ENCODE results near the gene KRTAP10-6. TPM values are rescaled to one million over a fixed set of nuclear protein-coding genes. Genes with fewer than 3 reads are reported as not detected.

KRTAP10-6 gene
- total RNA-seq, 4 donors from 2014 or later, result not detected

- Histone ChIP-seq H3K27me3 (no peaks in the 10 kb centered on the region), H3K36me3 (no peaks in the 10 kb centered on the region), H3K4me3 (no peak within 1 kb of the TSS), H3K27ac (no peak within 1 kb of the TSS), H3K4me1 (no peaks in the 10 kb centered on the region), H3K9me3 (peaks cover 0 to under 1% of the 10 kb centered on the region in 2 donors)
- TF ChIP-seq POLR2A (IDR thresholded peaks at IDR 0.05), result no peak
- no peak for TF ChIP-seq CTCF (IDR thresholded peaks at IDR 0.05)
- intact Hi-C loops (cut with DNase I; ENCODE audit: low total_unique reads), result no loop called here
- DNase-seq, result no peak
Measured at GRCh38 chr21:44637018-44637850, 44.9 kb upstream of the KRTAP10-6 start, which contains the start of gene KRTAP10-10. KRTAP10-10 (plus strand) TSS chr21:44637356; CDS start chr21:44637418, 62 bp downstream.

DNA sequence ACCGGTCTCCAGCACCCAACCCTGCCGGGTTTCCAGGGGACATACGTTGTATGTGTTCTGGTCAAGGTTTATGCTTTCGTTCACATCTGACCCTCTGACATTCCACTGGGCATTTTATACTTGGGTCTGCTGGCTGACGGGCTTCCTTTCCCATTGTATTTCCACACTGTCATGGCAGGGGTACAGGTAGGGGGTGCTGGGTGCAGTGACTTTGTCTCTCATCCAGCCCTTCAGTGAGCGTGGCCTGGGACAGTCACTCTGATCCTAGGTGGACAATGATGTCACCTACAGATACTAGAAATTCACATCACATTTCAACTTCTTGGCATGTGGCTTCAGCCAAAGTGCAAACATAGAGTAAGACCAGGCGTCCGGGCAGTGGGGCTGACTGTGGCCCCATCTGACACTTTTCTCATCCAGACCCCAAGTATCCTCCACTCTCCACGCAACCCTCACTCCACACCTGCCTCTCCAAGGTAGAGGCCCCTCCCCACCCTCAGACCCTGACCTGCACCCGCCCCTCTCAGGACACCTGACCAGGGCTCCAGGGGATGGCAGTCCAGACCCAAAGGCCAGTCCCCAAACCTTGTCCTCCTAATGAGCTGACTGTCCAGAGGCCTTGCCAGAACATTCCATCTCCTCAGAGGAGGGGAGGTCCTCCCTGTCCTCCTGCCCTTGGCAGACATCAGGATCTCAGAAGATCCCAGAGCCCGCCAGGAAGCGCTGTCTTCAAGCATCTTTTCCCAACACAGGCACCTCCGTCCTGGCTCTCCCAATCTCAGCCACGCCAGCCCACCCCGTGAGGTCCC, 44.1 kb upstream of the KRTAP10-6 start:
- no peaks in the 10 kb centered on the region for H3K27me3 ChIP-seq
- H3K36me3 ChIP-seq, result no peaks in the 10 kb centered on the region
- intact Hi-C loops (cut with DNase I; ENCODE audit: low total_unique reads), result no loop called here
- no peaks in the 10 kb centered on the region for H3K4me1 ChIP-seq
- TF ChIP-seq POLR2A (IDR thresholded peaks at IDR 0.05) (no peak), CTCF (IDR thresholded peaks at IDR 0.05) (no peak)
- H3K27ac ChIP-seq, result no peak overlapping the region
- H3K4me3 ChIP-seq, result no peak overlapping the region
- no peak for DNase-seq
- H3K9me3 ChIP-seq, result peaks cover 0 to 8% of the 10 kb centered on the region in 2 donors

DNA sequence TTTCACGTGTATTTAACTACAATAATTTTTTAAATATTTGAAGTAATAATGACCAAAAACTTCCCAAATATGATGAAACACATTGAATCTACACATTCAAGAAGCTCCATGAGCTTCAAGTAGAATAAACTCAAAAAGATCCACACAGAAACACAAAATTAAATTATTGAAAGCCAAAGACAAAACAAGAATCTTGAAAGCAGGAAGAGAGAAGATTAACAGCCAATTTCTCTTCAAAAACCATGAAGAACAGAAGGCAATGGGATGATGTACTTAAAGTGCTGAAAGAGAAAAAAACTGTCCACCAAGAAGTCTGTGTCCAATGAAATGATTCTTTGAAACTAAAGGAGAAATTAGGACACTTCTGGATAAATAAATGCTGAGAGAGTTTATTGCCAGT, 39.8 kb upstream of the KRTAP10-6 start:
- Histone ChIP-seq H3K4me3 (no peak overlapping the region), H3K27me3 (no peaks in the 10 kb centered on the region), H3K36me3 (no peaks in the 10 kb centered on the region), H3K9me3 (peaks cover 0 to 8% of the 10 kb centered on the region in 2 donors), H3K4me1 (no peaks in the 10 kb centered on the region), H3K27ac (no peak overlapping the region)
- no peak for TF ChIP-seq POLR2A (IDR thresholded peaks at IDR 0.05)
- no peak for TF ChIP-seq CTCF (IDR thresholded peaks at IDR 0.05)
- DNase-seq, result no peak
- intact Hi-C loops (cut with DNase I; ENCODE audit: low total_unique reads), result no loop called here

GRCh38 chr21:44630440-44630839, 38.1 kb upstream of the KRTAP10-6 start:
- TF ChIP-seq POLR2A (IDR thresholded peaks at IDR 0.05) (no peak), CTCF (IDR thresholded peaks at IDR 0.05) (no peak)
- DNase-seq, result no peak

More at GRCh38 chr21:44630440-44630839, 38.1 kb upstream of the KRTAP10-6 start:
- H3K27me3 ChIP-seq, result no peaks in the 10 kb centered on the region
- H3K4me3 ChIP-seq, result no peak overlapping the region
- no peaks in the 10 kb centered on the region for H3K36me3 ChIP-seq
- H3K9me3 ChIP-seq, result peaks cover 0 to 8% of the 10 kb centered on the region in 2 donors
- intact Hi-C loops (cut with DNase I; ENCODE audit: low total_unique reads), result no loop called here
- H3K27ac ChIP-seq, result no peak overlapping the region
- no peaks in the 10 kb centered on the region for H3K4me1 ChIP-seq
